ENCODE results near the gene SHOC2. TPM values are rescaled to one million over a fixed set of nuclear protein-coding genes. Genes with fewer than 3 reads are reported as not detected.

Gene SHOC2
- total RNA-seq, 1 donor from 2014 or later: 45.9 TPM

DNA sequence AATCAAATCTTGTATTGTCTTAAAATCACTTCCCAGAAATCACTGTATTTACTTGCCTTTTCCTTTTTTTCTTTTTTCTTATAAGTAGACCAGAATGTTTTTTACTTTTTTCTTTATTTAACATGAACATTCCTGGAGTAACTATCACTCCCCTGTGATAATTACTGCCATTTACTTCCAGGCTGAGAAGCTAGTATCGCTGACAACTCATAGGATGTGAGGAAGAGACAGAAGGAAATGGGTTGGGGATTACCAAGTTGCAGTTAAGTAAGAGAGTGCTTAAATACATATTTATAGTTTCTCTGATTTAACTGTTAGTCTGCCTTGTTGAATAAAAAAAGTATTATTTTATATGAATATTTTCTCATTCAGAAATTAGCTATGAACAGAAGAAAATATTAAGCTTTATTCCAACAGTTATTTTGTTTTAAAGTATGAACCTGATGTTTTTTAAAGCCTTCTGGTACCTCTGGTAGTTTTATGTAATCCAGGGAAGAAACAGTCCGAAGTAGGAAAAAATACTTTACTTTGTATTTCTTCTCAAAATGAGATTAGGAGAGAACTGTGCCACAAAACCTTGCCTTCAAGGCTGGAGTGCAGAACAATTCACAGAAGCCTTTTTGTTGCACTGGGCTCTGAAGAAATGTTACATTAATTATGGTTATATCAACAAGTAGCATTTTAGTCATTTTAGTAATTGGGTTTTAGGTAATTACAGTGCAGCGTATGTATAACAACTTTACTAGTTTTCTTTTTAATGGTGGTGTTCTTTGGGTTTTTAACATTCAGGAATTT is 72.8 kb downstream of the SHOC2 start:
- no peak overlapping the region for H3K4me3 Mint-ChIP-seq (ENCODE audit: low read depth)
- peaks cover 20% of the 10 kb centered on the region for H3K36me3 Mint-ChIP-seq (ENCODE audit: insufficient read depth)
- DNase-seq (ENCODE audit: low spot score, unreplicated experiment): no peak
- H3K27ac Mint-ChIP-seq: no peak overlapping the region
- TF ChIP-seq, protein P1, sequence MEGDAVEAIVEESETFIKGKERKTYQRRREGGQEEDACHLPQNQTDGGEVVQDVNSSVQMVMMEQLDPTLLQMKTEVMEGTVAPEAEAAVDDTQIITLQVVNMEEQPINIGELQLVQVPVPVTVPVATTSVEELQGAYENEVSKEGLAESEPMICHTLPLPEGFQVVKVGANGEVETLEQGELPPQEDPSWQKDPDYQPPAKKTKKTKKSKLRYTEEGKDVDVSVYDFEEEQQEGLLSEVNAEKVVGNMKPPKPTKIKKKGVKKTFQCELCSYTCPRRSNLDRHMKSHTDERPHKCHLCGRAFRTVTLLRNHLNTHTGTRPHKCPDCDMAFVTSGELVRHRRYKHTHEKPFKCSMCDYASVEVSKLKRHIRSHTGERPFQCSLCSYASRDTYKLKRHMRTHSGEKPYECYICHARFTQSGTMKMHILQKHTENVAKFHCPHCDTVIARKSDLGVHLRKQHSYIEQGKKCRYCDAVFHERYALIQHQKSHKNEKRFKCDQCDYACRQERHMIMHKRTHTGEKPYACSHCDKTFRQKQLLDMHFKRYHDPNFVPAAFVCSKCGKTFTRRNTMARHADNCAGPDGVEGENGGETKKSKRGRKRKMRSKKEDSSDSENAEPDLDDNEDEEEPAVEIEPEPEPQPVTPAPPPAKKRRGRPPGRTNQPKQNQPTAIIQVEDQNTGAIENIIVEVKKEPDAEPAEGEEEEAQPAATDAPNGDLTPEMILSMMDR (IDR thresholded peaks at IDR 0.05; ENCODE audit: unreplicated experiment): no peak
- peaks cover 6% of the 10 kb centered on the region for H3K9me3 Mint-ChIP-seq (ENCODE audit: low read depth)
- no peaks in the 10 kb centered on the region for H3K27me3 Mint-ChIP-seq
- peaks cover 7% of the 10 kb centered on the region for H3K4me1 Mint-ChIP-seq (ENCODE audit: low read depth)

DNA sequence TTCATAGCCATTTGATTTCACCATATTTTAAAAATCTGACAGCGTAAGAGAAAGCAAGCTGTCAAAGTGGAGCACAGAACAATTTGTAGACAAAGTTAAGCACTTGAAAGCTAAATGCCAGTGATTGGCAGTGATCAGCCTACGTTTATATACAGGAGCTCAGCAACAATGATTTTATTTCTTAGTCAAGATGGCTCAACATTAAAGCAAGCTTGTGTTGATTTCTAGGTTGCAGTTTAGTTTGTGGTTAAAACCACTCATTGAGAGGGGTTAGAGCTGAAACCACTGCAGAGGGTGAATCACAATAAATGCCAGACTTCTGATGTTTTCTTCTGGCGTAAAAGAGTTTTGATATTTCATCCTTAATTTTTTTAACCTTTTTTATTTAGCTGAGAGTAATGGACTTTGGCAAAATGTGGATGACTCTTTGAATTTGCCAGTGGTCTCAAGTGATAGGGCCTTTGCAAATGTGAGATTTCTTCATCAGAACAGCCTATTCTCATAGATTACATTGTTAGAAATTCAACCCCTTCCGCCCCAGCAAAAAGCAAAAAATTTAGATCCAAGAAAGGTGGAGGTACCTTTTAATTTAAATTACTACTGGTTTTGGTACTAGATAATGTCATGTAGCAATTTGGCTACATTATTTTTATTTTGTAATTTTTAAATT is 73.8 kb downstream of the SHOC2 start:
- Mint-ChIP-seq H3K9me3 (ENCODE audit: low read depth) (peaks cover 6% of the 10 kb centered on the region), H3K4me3 (ENCODE audit: low read depth) (no peak overlapping the region), H3K36me3 (ENCODE audit: insufficient read depth) (peaks cover 21% of the 10 kb centered on the region), H3K27ac (no peak overlapping the region), H3K4me1 (ENCODE audit: low read depth) (peaks cover 7% of the 10 kb centered on the region), H3K27me3 (no peaks in the 10 kb centered on the region)
- TF ChIP-seq, protein P1 (IDR thresholded peaks at IDR 0.05; ENCODE audit: unreplicated experiment): no peak
- DNase-seq (ENCODE audit: low spot score, unreplicated experiment): no peak

DNA sequence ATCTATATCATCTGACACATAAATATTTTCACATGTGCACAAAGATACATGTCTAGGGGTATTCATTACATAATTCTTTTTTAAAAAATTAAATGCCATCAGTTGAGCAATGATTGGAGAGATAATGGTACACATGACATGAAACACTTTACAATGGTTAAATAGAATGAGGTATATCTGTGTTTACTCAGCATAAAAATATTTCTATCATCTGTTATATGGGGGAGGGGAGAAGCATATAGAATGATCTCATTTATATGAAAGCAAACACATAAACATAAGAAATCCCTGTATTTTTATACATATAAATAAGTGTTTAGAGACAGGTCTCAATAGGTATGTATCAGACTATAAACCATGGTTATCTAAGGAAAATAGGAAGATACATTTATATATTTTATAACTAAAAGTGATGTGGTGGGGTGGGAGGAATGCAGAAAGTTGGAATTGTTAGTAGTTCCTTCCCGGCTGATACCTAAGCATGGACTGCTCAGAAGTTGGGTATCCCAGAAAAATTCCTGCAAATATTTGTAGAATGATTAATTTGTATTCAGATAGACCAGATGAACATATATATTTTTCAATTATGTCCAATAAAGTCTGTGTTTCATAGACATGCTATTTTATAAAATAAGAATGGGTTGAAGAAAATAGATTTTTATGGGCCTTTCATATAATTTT is 75.1 kb downstream of the SHOC2 start:
- no peak for DNase-seq (ENCODE audit: low spot score, unreplicated experiment)
- Mint-ChIP-seq H3K36me3 (ENCODE audit: insufficient read depth) (peaks cover 17% of the 10 kb centered on the region), H3K9me3 (ENCODE audit: low read depth) (peaks cover 6% of the 10 kb centered on the region), H3K27ac (no peak overlapping the region), H3K27me3 (no peaks in the 10 kb centered on the region), H3K4me3 (ENCODE audit: low read depth) (no peak overlapping the region), H3K4me1 (ENCODE audit: low read depth) (peaks cover 6% of the 10 kb centered on the region)
- TF ChIP-seq, protein P1 (IDR thresholded peaks at IDR 0.05; ENCODE audit: unreplicated experiment): no peak

DNA sequence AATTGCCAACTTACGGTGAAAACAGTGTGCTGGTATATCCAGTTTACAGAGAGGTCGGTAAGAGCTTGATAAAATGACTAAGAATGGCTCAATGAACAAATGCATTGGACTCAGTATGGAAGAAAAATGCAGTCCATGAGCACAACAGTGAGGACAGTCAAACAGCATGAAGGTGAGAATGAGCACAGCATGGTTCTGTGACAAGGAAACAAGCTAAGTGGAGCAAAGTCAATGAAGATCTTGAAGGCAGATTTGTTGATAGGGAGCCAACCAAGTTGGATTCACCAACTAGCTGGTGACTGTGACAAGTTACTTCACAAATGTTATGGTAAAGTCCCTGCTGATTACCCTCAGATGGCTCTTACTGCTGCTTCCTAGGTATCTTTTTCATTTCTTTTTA is 75.9 kb downstream of the SHOC2 start:
- Mint-ChIP-seq H3K36me3 (ENCODE audit: insufficient read depth) (peaks cover 15% of the 10 kb centered on the region), H3K4me1 (ENCODE audit: low read depth) (peaks cover 7% of the 10 kb centered on the region), H3K27me3 (no peaks in the 10 kb centered on the region), H3K4me3 (ENCODE audit: low read depth) (no peak overlapping the region), H3K27ac (no peak overlapping the region), H3K9me3 (ENCODE audit: low read depth) (peaks cover 3% of the 10 kb centered on the region)
- TF ChIP-seq, protein P1 (IDR thresholded peaks at IDR 0.05; ENCODE audit: unreplicated experiment): no peak
- no peak for DNase-seq (ENCODE audit: low spot score, unreplicated experiment)

DNA sequence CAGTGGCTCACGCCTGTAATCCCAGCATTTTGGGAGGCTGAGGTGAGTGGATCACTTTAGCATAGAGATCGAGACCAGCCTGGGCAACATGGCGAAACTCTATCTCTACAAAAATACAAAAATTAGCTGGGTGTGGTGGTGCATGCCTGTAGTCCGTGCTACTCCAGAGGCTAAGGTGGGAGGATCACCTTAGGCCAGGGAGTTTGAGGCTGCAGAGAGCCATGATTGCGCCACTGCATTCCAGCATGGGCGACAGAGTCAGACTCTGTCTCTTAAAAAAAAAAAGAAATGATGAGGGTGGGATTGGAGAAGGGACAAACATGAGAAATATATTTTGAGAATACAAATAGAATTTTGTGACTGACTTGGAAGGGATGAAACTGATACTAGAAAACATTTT is 76.9 kb downstream of the SHOC2 start:
- H3K4me1 Mint-ChIP-seq (ENCODE audit: low read depth): peaks cover 8% of the 10 kb centered on the region
- DNase-seq (ENCODE audit: low spot score, unreplicated experiment): no peak
- H3K36me3 Mint-ChIP-seq (ENCODE audit: insufficient read depth): peaks cover 16% of the 10 kb centered on the region
- H3K27ac Mint-ChIP-seq: no peak overlapping the region
- TF ChIP-seq, protein P1 (IDR thresholded peaks at IDR 0.05; ENCODE audit: unreplicated experiment): no peak
- H3K4me3 Mint-ChIP-seq (ENCODE audit: low read depth): no peak overlapping the region
- H3K27me3 Mint-ChIP-seq: no peaks in the 10 kb centered on the region
- H3K9me3 Mint-ChIP-seq (ENCODE audit: low read depth): no peaks in the 10 kb centered on the region

Measured in progenitor cell of endocrine pancreas (in vitro differentiated cells).